HG03439 (cell line): ENCODE results near the gene UGGT1.
A peak's percentile ranks its signal among the peaks of the same experiment; 100 is the strongest.

ENCODE experiments used
- ATAC-seq: cut with Tn5 transposase; IDR thresholded peaks from one replicate; pipeline ENCODE4 v1.9.1; 2021; ENCODE audit warnings: mild to moderate bottlenecking, moderate library complexity; ENCODE audit not compliant: unreplicated experiment

The UGGT1 gene, protein sequence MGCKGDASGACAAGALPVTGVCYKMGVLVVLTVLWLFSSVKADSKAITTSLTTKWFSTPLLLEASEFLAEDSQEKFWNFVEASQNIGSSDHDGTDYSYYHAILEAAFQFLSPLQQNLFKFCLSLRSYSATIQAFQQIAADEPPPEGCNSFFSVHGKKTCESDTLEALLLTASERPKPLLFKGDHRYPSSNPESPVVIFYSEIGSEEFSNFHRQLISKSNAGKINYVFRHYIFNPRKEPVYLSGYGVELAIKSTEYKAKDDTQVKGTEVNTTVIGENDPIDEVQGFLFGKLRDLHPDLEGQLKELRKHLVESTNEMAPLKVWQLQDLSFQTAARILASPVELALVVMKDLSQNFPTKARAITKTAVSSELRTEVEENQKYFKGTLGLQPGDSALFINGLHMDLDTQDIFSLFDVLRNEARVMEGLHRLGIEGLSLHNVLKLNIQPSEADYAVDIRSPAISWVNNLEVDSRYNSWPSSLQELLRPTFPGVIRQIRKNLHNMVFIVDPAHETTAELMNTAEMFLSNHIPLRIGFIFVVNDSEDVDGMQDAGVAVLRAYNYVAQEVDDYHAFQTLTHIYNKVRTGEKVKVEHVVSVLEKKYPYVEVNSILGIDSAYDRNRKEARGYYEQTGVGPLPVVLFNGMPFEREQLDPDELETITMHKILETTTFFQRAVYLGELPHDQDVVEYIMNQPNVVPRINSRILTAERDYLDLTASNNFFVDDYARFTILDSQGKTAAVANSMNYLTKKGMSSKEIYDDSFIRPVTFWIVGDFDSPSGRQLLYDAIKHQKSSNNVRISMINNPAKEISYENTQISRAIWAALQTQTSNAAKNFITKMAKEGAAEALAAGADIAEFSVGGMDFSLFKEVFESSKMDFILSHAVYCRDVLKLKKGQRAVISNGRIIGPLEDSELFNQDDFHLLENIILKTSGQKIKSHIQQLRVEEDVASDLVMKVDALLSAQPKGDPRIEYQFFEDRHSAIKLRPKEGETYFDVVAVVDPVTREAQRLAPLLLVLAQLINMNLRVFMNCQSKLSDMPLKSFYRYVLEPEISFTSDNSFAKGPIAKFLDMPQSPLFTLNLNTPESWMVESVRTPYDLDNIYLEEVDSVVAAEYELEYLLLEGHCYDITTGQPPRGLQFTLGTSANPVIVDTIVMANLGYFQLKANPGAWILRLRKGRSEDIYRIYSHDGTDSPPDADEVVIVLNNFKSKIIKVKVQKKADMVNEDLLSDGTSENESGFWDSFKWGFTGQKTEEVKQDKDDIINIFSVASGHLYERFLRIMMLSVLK (N-terminal part only)

DNA sequence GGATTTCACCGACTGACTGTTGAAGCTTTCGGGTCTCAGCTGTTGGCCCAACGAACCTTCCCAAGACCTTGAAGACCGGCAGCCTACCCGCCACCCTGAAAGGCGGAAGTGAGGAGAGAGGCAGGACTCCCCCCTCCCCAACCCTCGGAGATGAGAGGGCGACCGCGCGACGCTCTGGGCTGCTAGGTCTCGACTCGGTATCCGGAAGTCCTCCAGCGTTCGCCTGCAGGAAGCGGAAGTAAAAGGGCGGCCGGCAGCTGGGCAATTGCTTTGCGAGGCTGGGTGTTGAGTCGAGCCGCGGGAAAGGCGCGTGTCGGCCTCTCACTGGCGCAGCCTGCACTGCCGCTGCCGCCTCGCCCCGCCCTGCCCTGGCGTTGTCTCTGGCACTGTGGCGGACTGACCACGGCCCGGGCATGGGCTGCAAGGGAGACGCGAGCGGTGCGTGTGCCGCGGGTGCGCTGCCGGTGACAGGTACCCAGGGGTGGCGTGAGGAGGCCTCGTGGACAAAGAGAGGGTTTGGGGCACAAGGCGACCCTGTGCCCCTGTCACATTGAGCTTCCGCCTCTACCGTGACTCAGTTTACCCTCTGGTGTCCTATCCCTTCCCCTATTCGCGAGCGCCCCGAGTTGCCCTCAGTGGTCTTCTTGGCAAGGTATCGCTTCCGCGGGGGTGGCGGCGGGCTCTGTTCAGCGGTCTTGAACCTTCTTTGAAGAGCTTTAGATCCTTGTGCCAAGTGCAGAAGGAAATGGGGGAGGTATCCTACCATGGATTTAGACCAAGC lies at the start of gene UGGT1:
Gene UGGT1, plus strand, starts transcription at position 256 of the 781 bp plus-strand sequence. Its CDS starts 158 bp downstream, at position 414.
- ATAC-seq = peak; percentile 97

DNA sequence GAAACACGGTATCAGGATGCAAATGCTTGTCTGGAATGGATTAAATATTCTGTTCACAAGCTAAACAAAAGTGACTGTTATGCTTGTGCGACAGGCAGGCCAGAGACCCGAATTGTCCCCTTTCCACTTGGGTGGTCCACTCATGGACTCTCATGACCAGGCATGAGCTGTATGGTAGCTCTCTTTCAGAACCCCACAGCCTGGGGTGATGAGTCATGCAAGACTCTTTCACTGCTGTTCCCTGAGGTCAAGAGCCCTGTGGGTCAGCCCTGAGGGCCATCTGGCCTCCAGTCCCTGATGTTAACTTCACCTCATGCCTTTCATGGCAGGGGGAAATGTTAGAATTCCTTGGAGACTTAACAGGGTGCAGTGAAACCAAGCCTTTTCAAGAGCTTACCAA lies 49.4 kb upstream of the UGGT1 start:
- ATAC-seq = no peak

DNA sequence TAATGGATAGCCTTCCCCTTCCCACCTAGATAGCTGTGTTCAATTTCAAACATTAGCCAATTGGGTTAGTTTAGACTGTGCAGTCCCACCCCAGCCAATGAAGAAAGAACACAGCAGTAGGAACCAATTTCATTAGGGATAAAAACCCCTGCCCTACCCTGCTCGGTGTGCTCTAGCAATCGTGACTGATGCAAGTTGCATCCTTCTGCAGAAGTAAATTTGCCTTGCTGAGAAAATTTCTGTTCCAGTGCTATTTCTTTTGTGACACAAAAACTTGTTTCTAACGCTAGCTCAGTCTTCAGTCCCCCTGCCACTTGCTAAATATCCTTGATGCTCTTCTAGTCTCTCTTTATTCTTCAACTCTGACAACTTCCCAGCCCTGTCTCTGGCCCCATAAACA lies 48.0 kb upstream of the UGGT1 start:
- no peak for ATAC-seq

DNA sequence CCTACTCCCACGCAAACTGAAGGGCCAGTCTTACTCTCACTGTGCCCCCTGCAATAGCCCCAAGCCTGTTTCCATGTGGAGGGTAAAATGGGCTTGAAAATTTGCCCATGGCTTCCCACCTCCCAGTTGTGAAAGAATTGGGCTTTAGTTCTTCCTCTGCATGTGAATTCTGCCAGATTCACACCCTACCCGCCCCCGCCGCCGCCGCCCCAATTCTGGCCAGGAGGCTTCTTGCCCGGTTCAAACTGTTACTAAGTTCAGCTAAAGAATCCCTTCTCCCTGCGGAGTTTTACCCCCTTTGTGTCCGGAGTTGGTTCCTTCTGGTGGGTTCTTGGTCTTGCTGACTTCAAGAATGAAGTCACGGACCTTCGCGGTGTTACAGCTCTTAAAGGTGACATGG lies 37.7 kb upstream of the UGGT1 start:
- no peak for ATAC-seq

DNA sequence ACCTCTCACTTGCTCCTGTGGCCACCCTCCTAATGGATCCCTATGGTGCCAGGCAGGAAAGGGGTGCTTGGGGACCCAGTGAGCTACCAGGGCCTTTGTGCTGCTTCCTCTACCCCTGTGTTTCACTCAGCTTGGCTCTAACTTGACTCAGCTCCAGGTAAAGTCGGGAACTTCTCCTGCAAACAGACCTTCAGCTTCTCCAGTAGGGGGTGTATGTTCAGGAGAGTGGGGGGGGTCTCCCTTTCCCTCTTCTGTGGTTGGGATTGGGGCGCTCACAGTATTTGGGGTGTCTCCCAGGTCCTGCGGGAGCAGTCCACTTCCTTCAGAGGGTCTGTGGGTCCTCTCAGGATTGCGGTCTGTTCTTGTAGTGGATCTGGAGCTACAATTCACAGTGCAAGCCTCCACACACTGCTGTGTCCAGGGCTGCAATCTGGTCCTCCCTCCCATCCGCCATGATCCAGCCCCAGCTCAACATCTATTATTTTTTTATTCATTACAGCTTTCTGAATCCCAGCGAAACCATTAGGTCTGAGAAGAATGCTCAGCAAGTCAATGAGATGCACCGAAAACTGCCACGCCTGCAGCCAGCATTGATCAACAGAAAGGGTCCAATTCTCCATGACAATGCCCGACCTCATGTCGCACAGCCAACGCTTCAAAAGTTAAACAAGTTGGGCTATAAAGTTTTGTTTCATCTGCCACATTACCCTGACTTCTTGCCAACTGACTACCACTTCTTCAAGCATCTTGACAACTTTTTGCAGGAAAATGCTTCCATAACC lies 36.7 kb upstream of the UGGT1 start:
- ATAC-seq = no peak

DNA sequence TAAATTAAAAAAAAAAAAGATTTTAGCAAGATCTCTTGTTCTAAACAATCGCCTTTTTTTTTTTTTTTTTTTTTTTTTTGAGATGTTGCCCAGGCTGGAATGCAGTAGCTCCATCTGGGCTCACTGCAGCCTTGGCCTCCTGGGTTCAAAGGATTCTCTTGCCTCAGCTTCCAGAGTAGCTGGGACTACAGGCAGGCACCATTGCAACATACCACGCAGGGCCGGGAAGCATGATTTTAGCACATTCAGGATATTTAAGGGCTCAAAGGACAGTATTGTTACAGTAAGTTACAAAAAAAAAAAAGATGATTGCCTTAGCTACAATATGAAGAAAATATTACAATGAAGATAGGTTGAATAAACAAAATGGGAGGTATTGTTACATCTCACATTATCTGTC lies 33.7 kb upstream of the UGGT1 start:
- ATAC-seq = no peak

DNA sequence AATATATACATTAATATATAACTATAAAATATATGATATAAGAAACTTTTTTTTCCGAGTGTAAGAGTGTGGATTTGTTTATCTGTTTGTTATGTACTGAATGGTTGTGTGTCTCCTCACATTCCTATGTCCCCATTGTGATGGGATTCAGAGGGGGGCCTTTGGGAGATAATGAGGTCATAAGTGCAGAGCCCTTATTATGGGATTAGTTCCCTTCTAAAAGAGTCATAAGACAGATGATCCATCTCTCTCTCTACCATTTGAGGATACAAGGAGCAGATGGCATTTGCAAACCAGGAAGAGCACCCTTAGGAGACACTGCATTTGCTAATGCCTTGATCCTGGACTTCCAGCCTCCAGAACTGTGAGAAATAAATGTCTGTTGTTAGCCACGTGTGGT lies 32.9 kb upstream of the UGGT1 start:
- ATAC-seq = no peak

DNA sequence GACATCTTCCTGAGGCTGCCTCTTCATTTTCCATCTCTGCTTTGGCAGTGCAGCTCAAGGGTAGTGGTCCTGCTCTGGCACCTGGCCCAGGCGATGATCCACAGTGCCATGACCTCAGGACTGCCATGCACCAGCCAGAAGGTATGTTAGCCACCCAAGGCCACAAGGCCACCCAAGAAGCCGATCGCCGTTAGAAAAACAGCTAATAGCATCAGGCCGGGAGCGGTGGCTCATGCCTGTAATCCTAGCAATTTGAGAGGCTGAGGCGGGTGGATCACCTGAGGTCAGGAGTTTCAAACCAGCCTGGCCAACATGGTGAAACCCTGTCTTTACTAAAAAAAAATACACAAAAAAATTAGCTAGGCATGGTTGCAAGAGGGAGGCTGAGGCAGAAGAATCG lies 28.4 kb upstream of the UGGT1 start:
- ATAC-seq = no peak

DNA sequence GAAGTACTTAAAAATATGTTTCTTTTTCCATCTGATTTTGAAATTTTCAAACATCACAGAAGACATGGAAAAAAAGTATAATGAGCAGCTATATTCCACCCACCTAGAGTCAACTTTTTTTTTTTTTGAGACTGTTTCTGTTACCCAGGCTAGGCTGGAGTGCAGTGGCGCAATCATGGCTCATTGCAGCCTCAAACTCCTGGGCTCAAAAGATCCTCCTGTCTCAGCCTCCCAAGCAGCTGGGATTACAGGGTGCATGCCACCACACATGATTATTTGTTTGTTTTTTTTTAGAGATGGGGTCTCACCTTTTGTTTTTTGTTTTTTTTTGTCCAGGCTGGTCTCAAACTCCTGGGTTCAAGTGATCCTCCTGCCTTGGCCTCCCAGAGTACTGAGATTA lies 26.6 kb upstream of the UGGT1 start:
- ATAC-seq = no peak

DNA sequence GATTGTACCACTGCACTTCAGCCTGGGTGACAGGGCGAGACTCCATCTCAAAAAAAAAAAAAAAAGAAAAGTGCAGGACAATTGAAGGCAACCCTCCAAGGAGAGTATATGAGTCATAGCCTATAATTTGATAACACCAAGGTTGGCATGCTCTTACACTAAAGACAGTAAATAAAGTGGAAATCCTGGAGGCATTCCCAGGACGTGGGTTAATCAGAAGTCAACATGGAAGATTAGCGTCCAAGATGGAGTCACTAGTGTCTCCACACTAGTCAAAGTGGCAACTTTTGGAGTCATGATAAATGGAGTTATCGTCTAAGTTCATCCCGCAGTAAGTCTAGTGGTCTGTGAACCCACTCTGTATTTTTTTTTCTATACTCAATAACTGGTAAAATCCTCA lies 21.2 kb upstream of the UGGT1 start:
- ATAC-seq = no peak

DNA sequence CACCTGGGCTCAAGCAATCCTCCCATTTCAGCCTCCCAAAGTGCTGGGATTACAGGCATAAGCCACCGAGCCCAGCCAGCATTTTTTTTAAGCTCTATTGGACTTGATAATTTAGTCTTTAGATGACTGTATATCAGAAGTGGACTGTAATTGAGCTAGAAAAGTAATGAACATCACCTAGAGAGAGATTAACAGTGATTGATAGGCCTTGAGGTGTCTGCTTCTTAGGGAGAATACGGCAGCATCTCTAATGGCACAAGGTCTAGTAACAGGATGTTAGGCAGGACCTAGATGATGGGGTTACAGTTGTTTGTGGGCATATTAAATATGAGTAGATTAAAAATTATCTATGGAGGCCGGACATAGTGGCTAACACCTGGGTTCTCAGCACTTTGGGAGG lies 17.7 kb upstream of the UGGT1 start:
- ATAC-seq = no peak

DNA sequence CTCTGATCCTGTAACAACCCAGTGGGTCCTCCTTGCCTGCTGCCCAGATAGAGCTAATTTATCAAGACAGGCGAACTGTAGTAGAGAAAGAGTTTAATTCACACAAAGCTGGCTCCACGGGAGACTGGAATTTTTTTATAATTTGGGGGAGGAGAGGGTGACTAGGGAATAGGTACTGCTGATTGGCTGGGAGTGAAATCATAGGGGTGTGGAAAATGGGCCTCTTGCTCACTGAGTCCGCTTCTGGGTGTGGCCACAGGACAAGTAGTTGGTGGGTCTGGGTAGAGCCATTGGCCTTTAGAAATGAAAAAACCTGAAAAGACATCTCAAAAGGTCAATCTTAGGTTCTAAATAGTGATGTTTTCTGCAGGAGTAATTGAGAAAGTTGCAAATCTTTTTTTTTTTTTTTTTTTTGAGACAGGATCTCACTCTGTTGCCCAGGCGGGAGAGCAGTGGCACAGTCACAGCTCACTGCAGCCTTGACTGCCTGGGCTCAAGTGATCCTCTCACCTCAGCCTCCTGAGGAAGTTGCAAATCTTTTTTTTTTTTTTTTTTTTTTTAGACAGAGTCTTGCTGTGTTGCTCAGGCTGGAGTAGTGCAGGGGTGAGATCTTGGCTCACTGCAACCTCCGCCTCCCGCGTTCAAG lies 14.4 kb upstream of the UGGT1 start:
- ATAC-seq = no peak

DNA sequence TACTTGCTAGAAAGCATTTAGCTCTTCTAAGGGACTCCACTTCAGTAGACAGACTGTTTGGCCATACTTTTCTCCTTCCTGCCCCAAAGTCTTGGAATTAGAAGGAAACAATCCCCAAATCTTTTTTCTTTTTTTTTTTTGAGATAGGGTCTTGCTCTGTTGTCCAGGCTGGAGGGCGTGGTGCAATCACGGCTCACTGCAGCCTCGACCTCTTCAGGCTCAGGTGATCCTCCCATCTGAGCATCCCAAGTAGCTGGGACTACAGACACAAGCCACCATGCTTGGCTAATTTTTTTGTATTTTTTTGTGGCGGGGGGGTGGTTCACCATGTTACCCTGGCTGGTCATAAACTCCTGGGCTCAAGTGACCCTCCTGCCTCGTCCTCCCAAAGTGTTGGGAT lies 6.2 kb upstream of the UGGT1 start:
- no peak for ATAC-seq

DNA sequence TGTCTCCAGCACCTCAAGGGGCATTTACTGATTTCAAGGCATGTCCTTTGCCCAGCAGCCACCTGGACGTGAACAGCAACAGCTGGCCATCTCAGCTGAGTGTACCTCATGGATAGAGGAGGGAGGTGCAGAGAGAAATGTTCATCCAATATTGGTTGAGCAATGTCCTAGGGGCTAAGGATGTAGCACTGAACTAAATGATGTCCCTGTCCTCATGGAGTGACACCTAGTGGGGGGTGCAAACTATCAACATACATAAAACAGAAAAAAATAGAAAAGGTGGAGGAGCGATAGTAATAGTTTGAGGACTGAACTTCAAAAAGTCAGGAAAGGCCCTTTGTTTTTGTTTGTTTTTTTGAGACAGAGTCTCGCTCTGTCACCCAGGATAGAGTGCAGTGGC lies 4.8 kb upstream of the UGGT1 start:
- ATAC-seq = no peak

DNA sequence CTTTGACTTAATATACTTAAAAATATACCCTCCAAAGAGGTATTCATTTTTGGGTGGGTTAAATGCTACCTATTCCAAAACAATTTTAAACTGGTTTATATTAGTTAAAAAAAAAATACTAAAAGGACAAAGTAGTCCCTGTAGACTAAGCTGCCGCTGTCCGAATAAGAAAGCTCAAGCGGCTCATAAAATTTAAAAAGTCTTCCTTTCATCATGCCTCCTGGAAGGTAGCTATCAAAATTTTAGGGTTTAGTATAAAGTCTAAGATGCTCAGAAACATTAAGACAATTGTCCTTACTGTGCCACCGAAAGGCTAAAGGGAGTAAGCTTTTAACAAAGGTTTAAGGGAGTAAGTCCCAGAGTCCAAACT lies 440 bp upstream of the UGGT1 start:
- ATAC-seq = no peak

DNA sequence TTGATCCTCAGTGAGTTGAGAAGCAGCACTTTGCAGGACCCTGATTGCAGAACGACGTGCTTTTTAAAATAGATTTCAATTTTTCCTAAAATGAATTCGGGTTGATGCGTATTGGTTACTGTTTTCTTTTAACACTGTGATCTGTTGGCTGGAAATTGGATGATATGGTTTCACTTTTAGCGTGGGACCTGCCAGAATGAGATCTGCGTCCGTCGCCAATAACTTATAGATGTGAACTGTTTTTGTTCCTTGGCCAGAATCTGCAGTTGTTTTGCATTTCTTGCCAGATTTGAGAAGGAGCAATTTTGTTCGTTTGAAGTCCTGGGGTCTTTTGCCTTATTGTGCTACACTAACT lies 703 bp downstream of the UGGT1 start:
- ATAC-seq = no peak

DNA sequence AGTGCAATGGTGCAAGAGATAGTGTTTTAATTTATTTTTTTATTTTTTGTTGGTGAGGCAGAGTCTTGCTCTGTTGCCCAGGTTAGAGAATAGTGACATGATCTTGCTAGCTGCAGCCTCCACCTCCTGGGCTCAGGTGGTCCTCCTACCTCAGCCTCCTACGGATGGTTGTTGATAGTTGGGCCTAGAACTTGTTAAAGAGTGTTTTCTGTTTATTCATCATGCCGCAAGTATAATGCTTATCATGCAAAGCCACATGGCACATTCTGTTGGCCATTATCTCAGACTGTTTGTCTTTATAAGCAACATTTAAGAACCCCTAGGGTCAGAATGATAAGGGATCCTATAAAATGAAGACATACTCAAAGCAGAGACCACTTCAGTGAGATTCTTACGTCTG lies 1.7 kb downstream of the UGGT1 start:
- no peak for ATAC-seq

DNA sequence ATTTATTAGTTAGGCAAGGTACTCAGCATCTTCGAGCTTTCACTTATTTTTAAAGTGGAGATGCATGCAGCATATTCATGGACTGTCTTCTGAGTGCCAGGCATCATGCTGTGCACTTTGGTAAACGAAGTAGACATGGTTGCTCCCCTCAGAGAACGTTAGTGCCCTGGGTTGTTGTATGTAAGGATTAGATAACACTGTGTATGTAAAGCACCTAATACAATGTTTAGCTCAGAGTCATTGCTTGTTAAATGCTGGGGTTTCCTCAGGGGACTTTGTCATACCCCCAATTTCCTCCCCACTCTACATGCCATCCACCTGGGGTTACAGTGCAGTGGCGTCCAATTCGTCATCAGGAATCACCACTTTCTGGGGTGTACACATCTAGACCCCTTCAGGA lies 2.8 kb downstream of the UGGT1 start:
- ATAC-seq = no peak

DNA sequence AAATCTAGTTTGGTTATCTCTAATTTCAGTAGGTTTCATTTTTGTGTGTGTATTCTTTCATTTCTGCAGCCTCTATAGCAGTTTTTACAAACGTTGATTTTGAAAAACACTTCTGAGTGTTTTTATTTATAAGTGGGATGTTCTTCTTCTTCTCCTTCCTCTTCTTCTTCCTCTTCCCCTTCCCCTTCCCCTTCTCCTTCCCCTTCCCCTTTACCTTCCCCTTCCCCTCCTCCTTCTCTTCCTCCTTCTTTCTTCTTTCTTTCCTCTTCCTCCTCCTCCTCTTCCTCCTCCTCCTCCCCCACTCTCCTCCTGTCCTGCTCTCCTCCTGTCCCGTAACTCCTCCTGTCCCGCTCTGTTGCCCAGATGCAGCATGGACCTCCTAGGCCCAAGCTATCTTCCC lies 4.2 kb downstream of the UGGT1 start:
- ATAC-seq = no peak
